HepG2 (cell line): ENCODE data around the gene ZNF500. TPM values are rescaled to one million over a fixed set of nuclear protein-coding genes. Genes with fewer than 3 reads are reported as not detected.

Experiments
- BCLAF1 ChIP-seq: fragments of 450-650 bp; IDR thresholded peaks from 2 replicates; pipeline ENCODE4 v1.6.1; 2017; ENCODE audit warnings: mild to moderate bottlenecking
- CC2D1A ChIP-seq: sonication (generic); formaldehyde crosslinking; IDR thresholded peaks from 2 replicates; pipeline ENCODE4 v1.8.1; 2023; ENCODE audit warnings: mild to moderate bottlenecking, missing genetic modification reagents
- ELF4 ChIP-seq: sonication (generic); formaldehyde crosslinking; IDR thresholded peaks from 2 replicates; pipeline ENCODE4 v1.5.0; 2020; ENCODE audit warnings: missing genetic modification reagents, mild to moderate bottlenecking, moderate library complexity, borderline replicate concordance
- FOXC1 ChIP-seq: sonication (generic); formaldehyde crosslinking; IDR thresholded peaks from 2 replicates; pipeline ENCODE4 v1.8.0; 2022; ENCODE audit warnings: mild to moderate bottlenecking, missing genetic modification reagents, borderline replicate concordance
- HNF4A ChIP-seq: sonication (generic); formaldehyde crosslinking; IDR thresholded peaks from 2 replicates; pipeline ENCODE4 v1.4.0; 2020; ENCODE audit warnings: missing genetic modification reagents
- MYC ChIP-seq: sonication (generic); formaldehyde crosslinking; IDR thresholded peaks from 2 replicates; pipeline ENCODE4 v1.9.0; 2021; ENCODE audit warnings: missing genetic modification reagents, borderline replicate concordance
- RNF219 ChIP-seq: sonication (generic); formaldehyde crosslinking; IDR thresholded peaks from 2 replicates; pipeline ENCODE4 v1.5.0; 2020; ENCODE audit warnings: mild to moderate bottlenecking, missing genetic modification reagents
- YEATS4 ChIP-seq: sonication (generic); formaldehyde crosslinking; IDR thresholded peaks from 2 replicates; pipeline ENCODE4 v1.4.0; 2020; ENCODE audit warnings: missing genetic modification reagents, borderline replicate concordance
- YY1 ChIP-seq: IDR thresholded peaks from 2 replicates; pipeline ENCODE4 v1.6.1; 2011; ENCODE audit warnings: low read length, low read depth, moderate library complexity, mild to moderate bottlenecking; ENCODE audit not compliant: insufficient read depth, insufficient replicate concordance
- ZBTB33 ChIP-seq: sonication (generic); formaldehyde crosslinking; IDR thresholded peaks from 2 replicates; pipeline ENCODE4 v1.4.0; 2020; ENCODE audit warnings: missing genetic modification reagents
- ZFX ChIP-seq: sonication (generic); formaldehyde crosslinking; IDR thresholded peaks from 2 replicates; pipeline ENCODE4 v1.4.0; 2020; ENCODE audit warnings: mild to moderate bottlenecking, low read depth, missing genetic modification reagents, moderate library complexity
- ZNF766 ChIP-seq: sonication (generic); formaldehyde crosslinking; IDR thresholded peaks from 2 replicates; pipeline ENCODE4 v1.5.0; 2020; ENCODE audit warnings: missing genetic modification reagents, borderline replicate concordance
- ZNF790 ChIP-seq: sonication (generic); formaldehyde crosslinking; IDR thresholded peaks from 2 replicates; pipeline ENCODE4 v1.8.0; 2022; ENCODE audit warnings: missing genetic modification reagents, mild to moderate bottlenecking, borderline replicate concordance
- polyA plus RNA-seq, 8 experiments: library from polyadenylated mRNA; depleted of rRNA in 3 of 8; stranded (reverse) in 7 of 8; unstranded in 1 of 8; fragments of >200 nt; fragmentation: Illumina TruSeq in 4 of 8; extraction: Trizol in 4 of 8; gene quantifications; 2 replicates each; pipeline versions ENCODE4 v1.2.1 to v1.2.3, GENCODE V29; 2011 to 2016; ENCODE audit warnings: low read depth in 4 of 8, missing spikeins in 1 of 8, mixed read lengths in 1 of 8; ENCODE audit not compliant: insufficient read depth in 1 of 8
- total RNA-seq, 5 experiments: library from RNA; depleted of rRNA; stranded (reverse); fragments of >200 nt; fragmentation: Illumina TruSeq; extraction: Trizol; gene quantifications; 2 replicates each; pipeline ENCODE4 v1.2.3, GENCODE V29; 2016; ENCODE audit warnings: low read depth in 1 of 5
- TF ChIP-seq, protein P1 (sequence below), 2 experiments: sonication (generic) in 1 of 2; formaldehyde crosslinking in 1 of 2; IDR thresholded peaks; 2 replicates each; pipeline versions ENCODE4 v1.5.1 to v1.6.1; 2011 to 2020; ENCODE audit warnings: borderline replicate concordance in 1 of 2, low read depth in 1 of 2, low read length in 1 of 2, mild to moderate bottlenecking in 1 of 2, missing genetic modification reagents in 1 of 2, moderate library complexity in 1 of 2
- TF ChIP-seq, protein P2 (sequence below): sonication (generic); formaldehyde crosslinking; IDR thresholded peaks from 2 replicates; pipeline ENCODE4 v1.4.0; 2020; ENCODE audit warnings: missing genetic modification reagents, low read depth, mild to moderate bottlenecking, borderline replicate concordance

ZNF500 gene
- total and polyA plus RNA-seq, 2 of the 13 experiments (the other 11 are each of a cell fraction or from before 2014, with no cell fraction given): 6.1 to 12.2 TPM

GRCh38 chr16:4702466-4702808 is 64.5 kb downstream of the ZNF500 start (continued):
- TF ChIP-seq ZBTB33 (CRISPR knock-in tag) (peak; percentile 93), ZNF790 (CRISPR knock-in tag) (no peak), ELF4 (CRISPR knock-in tag) (no peak), YY1 (no peak), FOXC1 (no peak), HNF4A (CRISPR knock-in tag) (peak; percentile 50), ZFX (no peak; the same call in 1 of the 2 replicates), MYC (CRISPR knock-in tag) (peak; percentile 52), CC2D1A (CRISPR knock-in tag) (no peak), RNF219 (CRISPR knock-in tag) (no peak), YEATS4 (CRISPR knock-in tag) (0 out of 2 replicates have a peak, but pooled peaks have one; percentile 55), ZNF766 (CRISPR knock-in tag) (no peak), BCLAF1 (no peak)
- TF ChIP-seq, protein P1, sequence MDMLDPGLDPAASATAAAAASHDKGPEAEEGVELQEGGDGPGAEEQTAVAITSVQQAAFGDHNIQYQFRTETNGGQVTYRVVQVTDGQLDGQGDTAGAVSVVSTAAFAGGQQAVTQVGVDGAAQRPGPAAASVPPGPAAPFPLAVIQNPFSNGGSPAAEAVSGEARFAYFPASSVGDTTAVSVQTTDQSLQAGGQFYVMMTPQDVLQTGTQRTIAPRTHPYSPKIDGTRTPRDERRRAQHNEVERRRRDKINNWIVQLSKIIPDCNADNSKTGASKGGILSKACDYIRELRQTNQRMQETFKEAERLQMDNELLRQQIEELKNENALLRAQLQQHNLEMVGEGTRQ (IDR thresholded peaks at IDR 0.05; ENCODE audit: low read depth, low read length): no peak
- TF ChIP-seq, protein P1 (CRISPR knock-in tag; IDR thresholded peaks at IDR 0.05; ENCODE audit: borderline replicate concordance): no peak; the same call in 1 of the 2 replicates
- TF ChIP-seq, protein P2, sequence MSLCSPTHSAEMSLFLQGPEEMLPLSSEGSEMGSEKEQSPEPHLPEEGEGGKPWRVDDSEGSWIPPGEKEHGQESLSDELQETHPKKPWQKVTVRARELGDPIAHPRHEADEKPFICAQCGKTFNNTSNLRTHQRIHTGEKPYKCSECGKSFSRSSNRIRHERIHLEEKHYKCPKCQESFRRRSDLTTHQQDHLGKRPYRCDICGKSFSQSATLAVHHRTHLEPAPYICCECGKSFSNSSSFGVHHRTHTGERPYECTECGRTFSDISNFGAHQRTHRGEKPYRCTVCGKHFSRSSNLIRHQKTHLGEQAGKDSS (CRISPR knock-in tag): no peak
